ENCODE data around the gene POLA2.
A peak's percentile ranks its signal among the peaks of the same experiment; 100 is the strongest.

Gene POLA2

GRCh38 chr11:65303555-65303954 is 41.8 kb downstream of the POLA2 start:
- no peaks in the 10 kb centered on the region for H3K9me3 Mint-ChIP-seq
- H3K27ac Mint-ChIP-seq, result peak overlapping the region in 2 of 3 experiments; percentile 20 to 47
- peaks cover 8% of the 10 kb centered on the region for H3K36me3 Mint-ChIP-seq (ENCODE audit: low read depth)
- no peak overlapping the region for H3K4me3 Mint-ChIP-seq
- TF ChIP-seq CTCF (IDR thresholded peaks at IDR 0.05; ENCODE audit: unreplicated experiment in 3 of 3), result no peak
- peaks cover 4% of the 10 kb centered on the region for H3K27me3 Mint-ChIP-seq (ENCODE audit: low read depth)
- peaks cover 58% of the 10 kb centered on the region for H3K4me1 Mint-ChIP-seq

GRCh38 chr11:65304110-65304509 is 42.3 kb downstream of the POLA2 start:
- peaks cover 4% of the 10 kb centered on the region for H3K27me3 Mint-ChIP-seq (ENCODE audit: low read depth)
- H3K4me1 Mint-ChIP-seq, result peaks cover 53% of the 10 kb centered on the region
- no peak for TF ChIP-seq CTCF (IDR thresholded peaks at IDR 0.05; ENCODE audit: unreplicated experiment in 3 of 3)
- peaks cover 8% of the 10 kb centered on the region for H3K36me3 Mint-ChIP-seq (ENCODE audit: low read depth)
- H3K4me3 Mint-ChIP-seq, result no peak overlapping the region
- H3K9me3 Mint-ChIP-seq, result no peaks in the 10 kb centered on the region
- H3K27ac Mint-ChIP-seq, result peak overlapping the region; percentile 47 to 86 (median 49)

- Mint-ChIP-seq H3K27me3 (ENCODE audit: low read depth) (peaks cover 4% of the 10 kb centered on the region), H3K36me3 (ENCODE audit: low read depth) (peaks cover 8% of the 10 kb centered on the region), H3K4me3 (no peak overlapping the region), H3K4me1 (peaks cover 52% of the 10 kb centered on the region), H3K27ac (peak overlapping the region; percentile 73 to 92 (median 75)), H3K9me3 (no peaks in the 10 kb centered on the region)
- no peak for TF ChIP-seq CTCF (IDR thresholded peaks at IDR 0.05; ENCODE audit: unreplicated experiment in 3 of 3)
These were observed 42.9 kb downstream of the POLA2 start for GRCh38 chr11:65304613-65305012.

GRCh38 chr11:65305501-65306268 is 43.9 kb downstream of the POLA2 start:
- peak overlapping the region; percentile 73 to 92 (median 75) for H3K27ac Mint-ChIP-seq
- peaks cover 4% of the 10 kb centered on the region for H3K27me3 Mint-ChIP-seq (ENCODE audit: low read depth)
- TF ChIP-seq CTCF (IDR thresholded peaks at IDR 0.05; ENCODE audit: unreplicated experiment in 3 of 3), result no peak
- H3K4me3 Mint-ChIP-seq, result no peak overlapping the region
- no peaks in the 10 kb centered on the region for H3K9me3 Mint-ChIP-seq
- H3K4me1 Mint-ChIP-seq, result peaks cover 46% of the 10 kb centered on the region
- peaks cover 8% of the 10 kb centered on the region for H3K36me3 Mint-ChIP-seq (ENCODE audit: low read depth)

- H3K27me3 Mint-ChIP-seq (ENCODE audit: low read depth), result peaks cover 4% of the 10 kb centered on the region
- peak overlapping the region; percentile 16 to 79 (median 71) for H3K27ac Mint-ChIP-seq
- peaks cover 35% of the 10 kb centered on the region for H3K4me1 Mint-ChIP-seq
- no peaks in the 10 kb centered on the region for H3K9me3 Mint-ChIP-seq
- H3K36me3 Mint-ChIP-seq (ENCODE audit: low read depth), result peaks cover 8% of the 10 kb centered on the region
- TF ChIP-seq CTCF (IDR thresholded peaks at IDR 0.05; ENCODE audit: unreplicated experiment in 3 of 3), result no peak
- no peak overlapping the region for H3K4me3 Mint-ChIP-seq
These were observed 45.8 kb downstream of the POLA2 start for GRCh38 chr11:65307298-65308229.

Data from nephron (organoid).